Measurements from ENCODE around the gene XYLT1. TPM values are rescaled to one million over a fixed set of nuclear protein-coding genes. Genes with fewer than 3 reads are reported as not detected.

Gene XYLT1
- total and polyA plus RNA-seq, 2 of the 4 experiments (the other 2 are of a cell fraction): 9.0 to 12.7 TPM

- peaks cover 2% of the 10 kb centered on the region; the same call in 1 of the 2 replicates for H3K9me1 ChIP-seq (ENCODE audit: insufficient read depth, low read length)
- H3K56ac ChIP-seq (ENCODE audit: extremely low read depth, insufficient read depth, low read length): no peak overlapping the region
- no peak overlapping the region for H4K5ac ChIP-seq (ENCODE audit: low read depth, low read length)
- dilution Hi-C loops (cut with HindIII; ENCODE audit: low sequenced_read_pairs, unreplicated experiment): no loop called here
- H3K4ac ChIP-seq (ENCODE audit: low read depth, low read length): no peak overlapping the region
- no peak overlapping the region for H3K23ac ChIP-seq (ENCODE audit: low read depth, low read length)
- no peak overlapping the region for H3K9ac ChIP-seq (ENCODE audit: low read depth, low read length)
- no peaks in the 10 kb centered on the region for H3K4me1 ChIP-seq (ENCODE audit: control insufficient read depth, insufficient read depth, low read length)
- intact Hi-C loops (cut with micrococcal nuclease): no loop called here
- peaks cover 0 to 5% of the 10 kb centered on the region in 2 experiments; a peak in 1 of 4 replicates for H3K79me1 ChIP-seq (ENCODE audit: low read depth in 1 of 2, low read length in 2 of 2)
- no TSS peak for BruUV-seq (replicated peaks)
- no peak overlapping the region for H3K4me2 ChIP-seq (ENCODE audit: low read depth, low read length)
- DNase-seq (peak; percentile 45), ATAC-seq (ENCODE audit: low read depth) (peak; percentile 62; the same call in 1 of the 2 replicates)
- ChIA-PET POLR2A (ENCODE audit: unreplicated experiment) (no interaction called here), CTCF (interaction anchor here (1.3 kb wide), 1 partner anchor 307 kb away, joined by 4 read pairs; no protein-coding TSS in a partner anchor)
- H3K4me3 ChIP-seq (ENCODE audit: insufficient read depth, low read depth, low read length): no peak overlapping the region
- no peaks in the 10 kb centered on the region for H3K27me3 ChIP-seq (ENCODE audit: control insufficient read depth, insufficient read depth, low read length)
- no peak overlapping the region for H4K8ac ChIP-seq (ENCODE audit: low read depth in 2 of 2, low read length in 2 of 2)
- 41% methylated on average over 5 of the region's 18 CpGs; no CpG with 5 or more reads in 1 of the 2 experiments for WGBS, 2 experiments (ENCODE audit: extremely low coverage in 2 of 2, insufficient read length in 1 of 2)
- H4K20me1 ChIP-seq (ENCODE audit: insufficient read depth, low read length): no peaks in the 10 kb centered on the region; the same call in 1 of the 2 replicates
- H3K27ac ChIP-seq (ENCODE audit: insufficient read depth, low read length): no peak overlapping the region
- in situ Hi-C loops (cut with MboI; ENCODE audit: low sequenced_read_pairs): no loop called here
- no peak overlapping the region for H2BK120ac ChIP-seq (ENCODE audit: low read depth, low read length)
- H3K14ac ChIP-seq (replicated peaks; ENCODE audit: low read depth, low read length): no peak overlapping the region
- no peak overlapping the region for H2BK15ac ChIP-seq (ENCODE audit: low read depth, low read length)
- TF ChIP-seq, protein P1, sequence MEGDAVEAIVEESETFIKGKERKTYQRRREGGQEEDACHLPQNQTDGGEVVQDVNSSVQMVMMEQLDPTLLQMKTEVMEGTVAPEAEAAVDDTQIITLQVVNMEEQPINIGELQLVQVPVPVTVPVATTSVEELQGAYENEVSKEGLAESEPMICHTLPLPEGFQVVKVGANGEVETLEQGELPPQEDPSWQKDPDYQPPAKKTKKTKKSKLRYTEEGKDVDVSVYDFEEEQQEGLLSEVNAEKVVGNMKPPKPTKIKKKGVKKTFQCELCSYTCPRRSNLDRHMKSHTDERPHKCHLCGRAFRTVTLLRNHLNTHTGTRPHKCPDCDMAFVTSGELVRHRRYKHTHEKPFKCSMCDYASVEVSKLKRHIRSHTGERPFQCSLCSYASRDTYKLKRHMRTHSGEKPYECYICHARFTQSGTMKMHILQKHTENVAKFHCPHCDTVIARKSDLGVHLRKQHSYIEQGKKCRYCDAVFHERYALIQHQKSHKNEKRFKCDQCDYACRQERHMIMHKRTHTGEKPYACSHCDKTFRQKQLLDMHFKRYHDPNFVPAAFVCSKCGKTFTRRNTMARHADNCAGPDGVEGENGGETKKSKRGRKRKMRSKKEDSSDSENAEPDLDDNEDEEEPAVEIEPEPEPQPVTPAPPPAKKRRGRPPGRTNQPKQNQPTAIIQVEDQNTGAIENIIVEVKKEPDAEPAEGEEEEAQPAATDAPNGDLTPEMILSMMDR (conservative IDR thresholded peaks at IDR 0.05; ENCODE audit: low read depth, low read length): no peak
- TF ChIP-seq MAZ (IDR thresholded peaks at IDR 0.05; ENCODE audit: borderline replicate concordance, low read depth, low read length) (peak; percentile 93), BHLHE40 (IDR thresholded peaks at IDR 0.05; ENCODE audit: low read depth, low read length) (no peak), RCOR1 (IDR thresholded peaks at IDR 0.05; ENCODE audit: insufficient replicate concordance, low read length) (no peak), CEBPB (IDR thresholded peaks at IDR 0.05; ENCODE audit: low read depth, low read length) (no peak)
- no peak overlapping the region for H2AK5ac ChIP-seq (ENCODE audit: low read depth, low read length)
- H2BK5ac ChIP-seq (ENCODE audit: low read depth, low read length, poor library complexity, severe bottlenecking): no peak overlapping the region
- peak overlapping the region; percentile 87 for H2AK9ac ChIP-seq (replicated peaks; ENCODE audit: low read depth, low read length, poor library complexity)
- no peaks in the 10 kb centered on the region for H3K36me3 ChIP-seq (ENCODE audit: control insufficient read depth, insufficient read depth, low read length)
- H4K91ac ChIP-seq (ENCODE audit: insufficient read depth, low read depth, low read length): no peak overlapping the region
- no peaks in the 10 kb centered on the region for H3K9me3 ChIP-seq (ENCODE audit: control insufficient read depth, insufficient read depth, low read length)
- no peak overlapping the region for H3K18ac ChIP-seq (ENCODE audit: low read depth, low read length)
- H2AFZ ChIP-seq (replicated peaks; ENCODE audit: low read length, poor library complexity): peak overlapping the region; percentile 32
- H2BK20ac ChIP-seq (ENCODE audit: low read depth, low read length): no peak overlapping the region
These were observed 310.4 kb downstream of the XYLT1 start for GRCh38 chr16:17160285-17160853.
